HG03439 (cell line): ENCODE measurements around the gene CAMTA1.

Experiments
- ATAC-seq: cut with Tn5 transposase; IDR thresholded peaks from one replicate; pipeline ENCODE4 v1.9.1; 2021; ENCODE audit warnings: mild to moderate bottlenecking, moderate library complexity; ENCODE audit not compliant: unreplicated experiment

Gene CAMTA1

DNA sequence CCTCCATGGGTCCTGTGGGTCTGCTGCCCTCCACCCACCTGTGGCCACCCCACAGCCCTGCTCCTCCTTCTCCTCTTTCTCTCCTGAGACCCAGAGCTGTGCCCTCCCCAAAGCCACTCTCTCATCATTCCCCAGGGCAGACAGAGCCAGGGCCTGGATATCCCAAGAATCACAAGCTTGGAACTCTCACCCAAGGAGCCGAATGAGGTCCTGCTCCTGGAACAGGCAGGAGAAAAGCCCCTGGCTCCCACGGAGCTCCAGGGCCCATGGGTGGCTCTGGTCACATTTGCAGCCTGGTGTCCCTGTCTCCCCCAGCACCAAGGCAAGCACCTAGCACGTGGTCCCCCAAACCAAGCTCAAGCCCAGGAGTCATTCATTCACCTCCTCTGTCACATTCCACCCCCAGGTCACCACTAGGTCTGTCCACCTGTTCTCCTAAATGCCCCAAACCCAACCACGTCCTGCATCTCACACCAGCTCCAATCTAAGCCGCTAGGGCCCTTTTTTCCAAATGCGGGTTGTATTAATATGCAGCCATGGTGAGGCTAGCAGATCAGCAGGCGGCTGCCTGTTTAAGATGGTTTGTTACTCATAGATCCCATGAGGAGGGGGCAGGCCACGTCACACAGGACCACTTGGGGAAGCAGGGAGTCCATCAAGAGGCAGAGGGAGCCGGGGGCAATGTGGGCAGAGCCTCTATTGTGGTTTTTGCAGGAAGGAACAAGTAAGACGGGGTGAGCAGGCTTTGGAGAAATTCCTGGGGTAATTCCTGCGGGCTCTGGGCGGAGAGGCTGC lies 770.3 kb downstream of the CAMTA1 start:
- no peak for ATAC-seq

DNA sequence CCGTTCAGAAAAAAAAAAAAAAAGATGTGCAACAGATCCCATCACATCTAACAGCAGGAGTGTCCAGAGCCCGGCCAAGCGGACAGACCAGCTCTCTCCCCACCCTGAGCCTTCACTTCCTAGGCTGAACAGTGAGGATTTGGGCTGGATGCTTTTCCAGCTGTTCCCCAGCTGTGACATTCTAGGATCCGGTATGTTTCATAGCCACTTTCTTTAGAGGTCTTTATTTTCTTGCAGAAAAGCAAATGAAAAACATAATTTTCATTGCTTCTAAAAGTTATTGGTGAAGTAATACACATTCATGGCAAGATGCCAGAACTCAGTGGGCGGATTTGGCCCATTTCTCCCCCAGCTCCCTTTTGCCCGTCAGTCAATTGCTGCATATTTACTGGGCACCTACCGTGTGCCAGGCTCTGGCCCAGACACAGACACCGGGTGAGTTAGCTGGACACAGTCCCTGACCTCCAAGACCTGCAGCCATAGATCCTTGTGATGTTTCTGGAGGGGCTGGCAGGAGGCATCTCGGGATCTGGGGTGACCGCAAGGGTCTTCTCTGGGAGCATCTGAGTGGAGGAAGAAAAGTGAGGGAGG lies 772.1 kb downstream of the CAMTA1 start:
- ATAC-seq = no peak

- ATAC-seq = no peak
Observed at GRCh38 chr1:7558041-7558461, 772.8 kb downstream of the CAMTA1 start.

- ATAC-seq = no peak
Observed at GRCh38 chr1:7558481-7558880, 773.2 kb downstream of the CAMTA1 start.

GRCh38 chr1:7558921-7559869 lies 773.9 kb downstream of the CAMTA1 start:
- ATAC-seq = no peak

DNA sequence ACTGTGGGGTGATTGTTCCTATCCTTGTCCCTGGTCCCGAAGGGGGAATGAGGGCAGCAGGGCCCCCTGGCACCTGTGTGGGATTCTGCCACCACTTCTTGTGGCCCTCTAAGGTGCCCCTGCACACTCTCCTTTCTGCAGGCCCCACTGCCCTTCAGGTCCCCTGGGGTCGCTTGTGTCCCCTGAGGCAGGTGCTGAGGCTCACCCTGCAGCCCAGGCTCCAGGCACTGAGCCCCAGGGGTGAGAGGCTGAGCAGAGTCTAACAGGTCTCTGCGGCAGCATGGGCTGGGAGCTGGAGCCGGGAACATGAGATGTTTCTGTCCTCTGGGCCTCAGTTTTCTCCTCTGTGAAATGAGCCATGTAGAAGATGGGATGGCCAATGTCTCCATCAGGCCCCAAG lies 774.9 kb downstream of the CAMTA1 start:
- ATAC-seq = no peak

- no peak for ATAC-seq
Observed at GRCh38 chr1:7560601-7561181, 775.4 kb downstream of the CAMTA1 start.

- no peak for ATAC-seq
Observed at GRCh38 chr1:7561331-7561921, 776.2 kb downstream of the CAMTA1 start.

DNA sequence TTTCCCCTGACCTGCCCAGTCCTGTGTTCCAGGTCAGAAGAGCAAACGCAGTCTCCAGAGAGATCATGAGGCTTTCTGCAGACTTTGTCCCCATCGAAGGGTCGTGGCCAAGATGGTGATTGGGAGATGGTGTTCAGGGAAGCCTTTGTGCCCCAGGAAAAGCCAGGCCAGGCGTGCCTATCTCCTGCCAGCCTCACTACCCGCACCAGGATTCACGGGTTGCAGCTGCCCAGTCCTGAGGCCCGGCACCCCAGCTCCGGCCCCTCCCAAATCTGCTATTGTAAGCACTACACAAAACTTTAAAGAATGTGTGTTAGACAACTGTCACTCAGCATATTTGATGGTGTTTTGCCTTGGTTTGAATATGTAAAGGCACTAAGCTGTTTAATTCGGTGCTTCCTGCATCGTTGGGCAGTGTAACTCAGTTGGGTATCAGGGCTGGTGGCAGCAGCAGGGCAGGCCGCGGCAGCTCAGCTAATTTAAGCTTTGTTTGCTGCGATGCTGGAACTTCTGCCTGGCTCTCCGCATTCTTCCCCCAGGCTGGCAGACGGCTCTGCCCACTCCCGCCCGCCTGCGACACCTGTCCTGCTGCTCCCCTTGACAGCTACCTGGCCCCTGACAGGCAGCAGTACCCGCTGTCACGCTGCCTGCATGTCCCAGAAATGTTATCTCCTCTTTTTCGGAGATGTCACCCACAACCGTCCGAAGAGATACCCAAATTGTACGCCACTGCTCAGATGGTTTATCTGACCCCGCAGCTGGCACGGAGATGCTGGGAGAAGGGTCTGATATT lies 776.9 kb downstream of the CAMTA1 start:
- ATAC-seq = no peak

- no peak for ATAC-seq
Observed at GRCh38 chr1:7562729-7563605, 777.7 kb downstream of the CAMTA1 start.

DNA sequence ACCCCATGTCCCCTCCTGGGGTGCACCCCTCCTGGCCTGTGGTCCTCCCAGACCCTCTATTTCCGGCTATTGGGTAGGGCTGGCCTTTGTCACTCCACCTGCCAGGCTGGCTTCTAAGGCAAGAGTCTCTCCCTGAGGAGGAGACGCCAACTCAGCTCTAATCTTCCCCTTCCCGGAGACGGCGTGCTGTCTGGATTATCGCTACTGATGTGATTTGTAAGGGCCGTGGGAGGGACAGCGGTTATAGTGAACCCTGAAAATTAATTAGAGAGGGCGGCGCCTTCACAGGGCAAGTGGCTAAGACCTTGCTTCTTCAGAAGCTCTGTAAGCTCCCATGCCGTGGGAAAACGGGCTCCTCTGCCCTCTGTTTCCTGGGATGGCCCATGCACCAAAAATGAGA lies 778.9 kb downstream of the CAMTA1 start:
- ATAC-seq = no peak

DNA sequence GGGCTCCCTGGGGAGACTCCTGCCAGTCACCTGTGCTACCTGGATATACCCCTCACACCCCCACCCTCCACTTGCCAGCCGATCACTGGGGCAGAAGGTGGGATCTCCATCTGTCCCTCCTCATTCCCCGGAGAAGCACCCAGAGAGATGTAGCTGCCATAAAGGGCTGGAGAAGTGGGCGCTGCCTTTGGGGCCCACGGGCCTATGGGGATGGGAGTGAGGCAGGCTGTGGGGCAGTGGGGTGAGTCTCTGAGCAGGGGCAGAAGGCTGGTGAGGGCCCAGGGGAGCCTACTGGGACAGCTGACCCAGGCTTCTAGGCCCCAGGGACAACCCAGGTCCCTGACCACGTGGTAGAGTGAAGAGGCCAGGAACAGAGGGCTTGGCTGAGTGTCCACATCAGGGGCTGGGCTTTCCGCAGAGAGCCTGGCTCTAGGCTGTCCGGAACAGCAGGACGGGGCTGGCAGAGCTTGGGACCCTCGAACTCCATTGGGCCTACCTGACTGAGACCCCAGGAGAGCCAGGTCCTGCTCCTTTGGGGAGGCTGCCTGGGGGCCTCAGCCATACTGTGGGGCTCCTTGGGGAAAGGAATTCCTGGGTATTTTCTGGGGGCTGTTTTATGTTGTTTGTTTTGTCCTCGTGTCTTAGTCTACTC lies 780.0 kb downstream of the CAMTA1 start:
- ATAC-seq = no peak

GRCh38 chr1:7566417-7567375 lies 781.4 kb downstream of the CAMTA1 start:
- no peak for ATAC-seq

- ATAC-seq = no peak
Observed at GRCh38 chr1:7567376-7567775, 782.1 kb downstream of the CAMTA1 start.

DNA sequence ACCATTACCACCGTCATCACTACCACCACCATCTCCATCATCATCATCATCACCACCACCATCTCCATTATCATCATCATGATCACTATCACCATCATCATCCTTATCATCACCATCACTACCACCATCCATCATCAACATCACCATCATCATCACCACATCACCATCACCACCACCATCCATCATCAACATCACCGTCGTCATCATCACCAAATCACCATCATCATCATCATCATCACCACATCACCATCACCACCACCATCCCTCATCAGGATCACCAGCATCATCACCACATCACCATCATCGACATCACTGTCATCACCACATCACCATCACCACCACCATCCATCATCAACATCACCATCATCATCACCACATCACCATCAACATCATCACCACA lies 782.8 kb downstream of the CAMTA1 start:
- no peak for ATAC-seq

- no peak for ATAC-seq
Observed at GRCh38 chr1:7568901-7569524, 783.8 kb downstream of the CAMTA1 start.

DNA sequence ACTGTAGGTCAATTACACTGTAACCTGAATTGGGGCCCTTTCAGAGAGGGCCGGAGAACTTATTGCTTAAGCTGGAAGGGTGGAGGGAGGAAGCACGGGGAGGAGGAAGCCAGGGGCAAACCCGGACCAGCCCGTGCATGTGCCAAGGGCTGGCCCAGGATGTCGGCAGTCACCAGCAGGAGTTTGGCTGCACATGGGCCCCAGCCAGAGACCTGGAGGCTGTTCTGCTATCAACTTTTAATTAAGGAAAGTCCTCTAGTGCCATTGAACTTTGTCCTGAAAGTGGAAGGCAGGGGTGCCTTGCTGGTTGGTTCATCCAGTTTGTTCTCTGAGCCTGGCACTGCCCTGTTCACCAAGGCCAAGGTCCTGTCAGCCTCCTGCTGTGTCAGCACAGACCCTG lies 785.1 kb downstream of the CAMTA1 start:
- no peak for ATAC-seq
